ENCODE results near the gene CCNB1.
"Not testable (repeated sequence)": the region's sequence is repeated elsewhere in the genome, so short reads cannot be mapped to it uniquely, and the experiment has no call there.

The CCNB1 gene

DNA sequence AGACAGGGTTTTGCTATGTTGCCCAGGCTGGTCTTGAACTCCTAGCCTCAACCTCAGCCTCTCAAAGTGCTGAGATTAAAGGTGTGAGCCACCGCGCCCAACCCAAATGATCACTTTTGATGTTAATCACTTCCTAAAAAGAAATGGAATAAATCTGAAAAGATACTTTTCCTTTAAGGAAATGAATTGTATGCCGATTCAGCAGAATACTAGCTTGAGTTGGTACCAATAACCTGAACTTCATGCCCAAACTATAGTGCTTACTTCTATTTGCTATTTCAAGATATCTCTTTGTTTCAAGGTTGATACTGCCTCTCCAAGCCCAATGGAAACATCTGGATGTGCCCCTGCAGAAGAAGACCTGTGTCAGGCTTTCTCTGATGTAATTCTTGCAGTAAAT is 4.0 kb downstream of the CCNB1 start:
- no peak for FAIRE-seq
- DNase-seq (ENCODE audit: extremely low spot score, insufficient read length, low read depth): no peak

DNA sequence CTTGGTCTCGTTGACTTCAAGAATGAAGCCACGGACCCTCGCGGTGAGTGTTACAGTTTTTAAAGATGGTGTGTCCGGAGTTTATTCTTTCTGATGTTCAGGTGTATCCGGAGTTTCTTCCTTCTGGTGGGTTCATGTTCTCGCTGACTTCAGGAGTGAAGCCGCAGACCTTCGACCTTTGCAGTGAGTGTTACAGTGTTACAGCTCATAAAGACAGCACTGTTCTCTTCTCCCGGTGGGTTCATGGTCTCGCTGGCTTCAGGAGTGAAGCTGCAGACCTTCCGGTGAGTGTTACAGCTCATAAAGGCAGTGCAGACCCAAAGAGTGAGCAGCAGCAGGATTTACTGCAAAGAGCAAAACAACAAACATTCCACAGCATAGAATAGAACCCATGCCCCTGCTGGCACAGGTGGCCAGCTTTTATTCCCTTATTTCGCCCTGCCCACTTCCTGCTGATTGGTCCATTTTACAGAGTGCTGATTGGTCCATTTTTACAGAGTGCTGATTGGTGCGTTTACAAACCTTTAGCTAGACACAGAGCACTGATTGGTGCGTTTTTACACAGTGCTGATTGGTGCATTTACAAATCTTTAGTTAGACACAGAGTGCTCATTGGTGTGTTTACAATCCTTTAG is 14.8 kb downstream of the CCNB1 start:
- FAIRE-seq; DNase-seq (ENCODE audit: extremely low spot score, insufficient read length, low read depth): not testable (repeated sequence)

DNA sequence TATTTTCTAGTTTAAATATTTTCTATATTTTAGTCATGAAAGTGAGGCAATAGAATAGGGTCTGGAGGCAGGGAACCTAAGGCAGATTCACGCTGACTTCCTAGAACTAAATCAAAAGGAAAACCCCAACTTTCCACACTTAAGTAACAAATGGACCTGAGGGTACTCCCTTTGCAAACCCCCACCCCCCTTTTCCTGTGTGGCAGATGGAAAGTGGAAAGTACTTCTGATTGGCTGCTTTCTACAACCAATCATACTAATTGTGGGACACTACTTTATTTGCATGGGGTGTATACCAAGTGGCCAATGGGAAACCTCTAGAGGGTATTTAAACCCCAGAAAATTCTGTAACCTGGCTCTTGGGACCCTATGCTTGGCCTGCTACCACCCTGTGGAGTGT is 17.7 kb downstream of the CCNB1 start:
- DNase-seq (ENCODE audit: extremely low spot score, insufficient read length, low read depth) (no peak), FAIRE-seq (no peak)

DNA sequence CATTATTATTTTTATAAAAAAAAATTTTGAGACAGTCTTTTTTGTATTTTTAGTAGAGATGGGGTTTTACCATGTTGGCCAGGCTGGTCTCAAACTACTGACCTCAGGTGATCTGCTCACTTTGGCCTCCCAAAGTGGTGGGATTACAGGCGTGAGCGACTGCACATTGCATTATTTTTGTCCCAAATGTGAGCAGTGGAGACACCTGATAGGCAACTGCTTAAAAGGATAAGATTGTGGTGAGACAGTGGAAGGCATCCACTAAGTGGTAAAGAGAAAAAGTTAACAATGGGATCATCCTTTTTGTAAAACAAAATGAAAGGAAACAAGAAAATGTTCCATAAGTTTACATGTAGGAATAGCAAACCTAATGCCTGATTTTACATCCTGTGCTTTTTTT is 20.4 kb downstream of the CCNB1 start:
- FAIRE-seq: no peak
- no peak for DNase-seq (ENCODE audit: extremely low spot score, insufficient read length, low read depth)

DNA sequence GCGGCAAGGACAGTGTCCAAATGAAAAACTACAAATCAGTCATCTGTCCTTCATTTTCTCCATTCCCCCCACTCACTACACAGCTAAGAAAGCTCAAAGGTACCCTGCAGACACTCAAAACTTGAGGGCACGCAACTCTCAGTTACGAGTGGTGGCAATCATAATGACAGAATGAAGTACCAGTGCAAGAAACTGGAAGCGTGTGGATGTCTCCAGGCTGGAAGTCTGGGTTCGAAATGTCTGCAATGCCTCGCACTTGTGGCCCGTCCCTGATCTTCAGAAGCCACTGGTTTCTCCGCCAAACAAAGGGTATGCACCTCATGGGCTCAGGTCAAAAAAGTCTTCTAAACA is 21.8 kb downstream of the CCNB1 start:
- FAIRE-seq: no peak
- DNase-seq (ENCODE audit: extremely low spot score, insufficient read length, low read depth): no peak

DNA sequence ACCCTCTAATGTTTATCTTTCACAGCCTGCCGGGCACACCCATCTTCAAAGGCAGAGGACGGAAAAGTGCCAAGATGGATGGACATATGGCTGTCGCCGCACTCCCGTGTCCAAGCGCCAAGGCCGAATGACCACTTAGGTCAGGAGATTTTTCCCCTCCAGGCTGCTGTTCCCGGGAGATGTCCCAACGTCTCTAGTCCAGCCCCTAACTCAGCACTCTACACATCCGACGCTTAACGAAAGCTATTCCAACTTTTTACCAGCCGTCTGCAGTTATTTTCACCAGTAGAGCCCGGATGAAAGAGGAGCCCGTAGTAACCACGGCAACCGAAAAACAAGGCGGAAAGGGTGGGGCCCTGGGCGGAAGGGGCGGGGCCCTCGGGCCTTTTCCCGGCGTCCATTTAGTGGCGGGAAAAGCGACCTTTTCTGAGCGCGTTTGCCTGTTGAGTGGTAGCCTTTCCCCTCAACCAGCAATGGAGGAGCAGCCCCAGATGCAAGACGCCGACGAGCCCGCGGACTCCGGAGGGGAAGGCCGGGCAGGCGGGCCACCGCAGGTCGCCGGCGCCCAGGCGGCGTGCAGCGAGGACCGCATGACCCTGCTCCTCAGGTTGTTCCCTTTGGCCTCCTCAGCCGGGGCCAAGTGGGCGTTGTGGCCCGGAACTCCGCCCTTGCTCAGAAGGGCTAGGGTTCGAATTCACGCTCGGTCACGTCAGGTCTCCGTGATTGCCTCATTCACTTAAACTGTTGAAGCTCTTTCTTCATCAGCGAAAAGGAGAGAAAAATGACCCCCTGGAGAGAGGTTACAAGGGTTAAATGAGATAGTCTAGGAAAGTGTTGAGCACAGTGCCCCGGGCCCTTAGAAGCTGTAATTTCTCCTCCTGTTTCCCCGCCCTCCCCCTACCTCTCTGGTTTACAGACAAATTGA is 22.5 kb downstream of the CCNB1 start, which contains the start of gene CENPH:
CENPH (plus strand) TSS at position 422 of the 925 bp plus-strand sequence; CDS start at position 474, 52 bp downstream.
- peak; percentile 78 for DNase-seq (ENCODE audit: extremely low spot score, insufficient read length, low read depth)
- FAIRE-seq: peak; percentile 86

DNA sequence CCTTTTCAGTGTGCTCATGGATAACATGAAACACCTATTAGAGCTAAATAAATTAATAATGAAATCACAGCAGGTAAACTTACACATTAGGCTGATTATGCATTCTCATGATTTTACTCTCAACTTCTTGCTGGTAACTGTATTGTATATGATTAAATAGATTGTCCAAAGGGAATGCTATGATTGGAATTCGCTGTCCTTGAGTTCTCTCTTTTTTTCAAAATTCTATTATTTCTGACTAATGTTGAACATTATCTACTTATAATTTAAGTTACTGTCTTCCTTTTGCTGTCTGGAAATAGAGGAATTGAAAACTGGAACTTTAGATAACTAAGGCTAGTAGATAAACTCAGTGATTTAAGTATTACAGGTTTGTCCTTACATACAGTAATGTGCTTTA is 35.5 kb downstream of the CCNB1 start:
- FAIRE-seq: no peak
- no peak for DNase-seq (ENCODE audit: extremely low spot score, insufficient read length, low read depth)

DNA sequence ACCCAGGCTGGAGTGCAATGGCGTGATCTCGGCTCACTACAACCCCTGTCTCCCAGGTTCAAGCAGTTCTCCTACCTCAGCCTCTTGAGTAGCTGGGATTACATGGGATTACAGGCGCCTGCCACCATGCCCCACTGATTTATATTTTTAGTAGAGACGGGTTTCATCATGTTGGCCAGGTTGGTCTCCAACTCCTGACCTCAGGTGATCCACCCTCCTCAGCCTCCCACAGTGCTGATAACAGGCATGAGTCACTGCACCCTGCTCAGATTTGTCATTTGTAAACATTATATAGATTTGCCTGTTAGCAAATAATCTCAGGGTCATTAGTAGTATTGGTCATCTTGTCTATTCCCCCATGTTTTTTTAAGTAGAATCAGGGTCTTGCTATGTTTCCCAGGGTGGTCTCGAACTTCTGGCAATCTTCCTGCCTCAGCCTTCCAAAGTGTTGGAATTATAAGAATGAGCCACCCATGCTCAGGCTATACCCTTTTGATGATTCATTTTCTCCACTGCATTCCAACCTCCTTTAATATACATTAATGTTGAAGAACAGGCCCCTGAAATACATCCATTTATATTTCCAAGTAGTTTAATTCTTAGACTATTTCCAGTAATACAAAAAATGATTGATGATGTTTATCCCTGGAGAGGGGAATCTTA is 39.7 kb downstream of the CCNB1 start:
- DNase-seq (ENCODE audit: extremely low spot score, insufficient read length, low read depth) (no peak), FAIRE-seq (no peak)

DNA sequence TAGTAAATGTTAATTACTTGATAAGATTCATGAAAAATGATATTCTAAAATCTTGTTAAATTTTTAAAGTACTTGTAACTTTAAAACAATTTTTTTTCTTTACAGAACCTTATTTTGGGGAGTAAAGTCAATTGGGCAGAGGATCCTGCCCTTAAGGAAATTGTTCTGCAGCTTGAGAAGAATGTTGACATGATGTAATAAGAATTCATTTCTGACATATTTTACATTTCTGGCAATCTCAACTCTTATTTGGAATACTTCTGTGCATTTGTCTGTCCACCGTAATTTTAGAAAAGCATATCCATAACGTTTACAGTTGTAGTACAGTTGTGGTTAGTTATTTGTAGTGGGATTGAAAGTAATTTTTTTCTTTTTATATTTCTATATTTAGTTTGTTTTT is 42.7 kb downstream of the CCNB1 start:
- FAIRE-seq (no peak), DNase-seq (ENCODE audit: extremely low spot score, insufficient read length, low read depth) (no peak)

DNA sequence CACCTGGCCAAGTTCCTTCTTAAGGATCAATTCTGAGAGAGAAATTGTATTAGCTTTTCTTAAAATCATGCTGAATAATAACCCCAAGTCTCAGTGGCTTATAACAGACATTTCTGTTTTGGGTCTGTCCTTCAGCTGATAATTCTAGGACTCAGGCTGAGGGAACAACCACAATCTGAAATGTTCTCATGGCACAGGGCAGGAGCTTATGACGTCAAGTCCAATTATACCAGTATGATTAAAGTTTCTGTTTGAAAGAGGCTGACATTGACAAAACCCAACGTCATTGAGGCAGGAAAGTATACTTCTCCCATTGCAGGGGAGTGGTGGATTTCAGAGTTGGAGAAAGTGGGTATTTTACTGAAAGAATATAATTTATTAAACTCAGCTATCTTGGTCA is 44.2 kb downstream of the CCNB1 start:
- DNase-seq (ENCODE audit: extremely low spot score, insufficient read length, low read depth) (no peak), FAIRE-seq (no peak)

DNA sequence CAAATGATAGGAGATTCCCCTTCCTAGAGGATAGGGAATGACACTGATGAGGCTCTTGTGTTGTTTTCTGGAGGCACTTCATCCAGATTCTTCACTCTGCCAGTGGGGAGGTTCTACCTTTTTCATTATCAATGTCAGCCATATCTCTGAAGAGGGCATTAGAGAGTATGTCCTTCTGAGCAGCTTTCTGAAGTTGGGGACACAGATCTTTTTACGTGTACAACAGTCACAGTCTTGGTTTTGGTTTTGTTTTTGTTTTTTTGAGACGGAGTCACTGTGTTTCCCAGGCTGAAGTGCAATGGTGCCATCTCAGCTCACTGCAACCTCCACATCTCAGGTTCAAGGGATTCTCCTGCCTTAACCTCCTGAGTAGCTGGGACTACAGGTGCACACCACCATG is 45.1 kb downstream of the CCNB1 start:
- FAIRE-seq: no peak

DNA sequence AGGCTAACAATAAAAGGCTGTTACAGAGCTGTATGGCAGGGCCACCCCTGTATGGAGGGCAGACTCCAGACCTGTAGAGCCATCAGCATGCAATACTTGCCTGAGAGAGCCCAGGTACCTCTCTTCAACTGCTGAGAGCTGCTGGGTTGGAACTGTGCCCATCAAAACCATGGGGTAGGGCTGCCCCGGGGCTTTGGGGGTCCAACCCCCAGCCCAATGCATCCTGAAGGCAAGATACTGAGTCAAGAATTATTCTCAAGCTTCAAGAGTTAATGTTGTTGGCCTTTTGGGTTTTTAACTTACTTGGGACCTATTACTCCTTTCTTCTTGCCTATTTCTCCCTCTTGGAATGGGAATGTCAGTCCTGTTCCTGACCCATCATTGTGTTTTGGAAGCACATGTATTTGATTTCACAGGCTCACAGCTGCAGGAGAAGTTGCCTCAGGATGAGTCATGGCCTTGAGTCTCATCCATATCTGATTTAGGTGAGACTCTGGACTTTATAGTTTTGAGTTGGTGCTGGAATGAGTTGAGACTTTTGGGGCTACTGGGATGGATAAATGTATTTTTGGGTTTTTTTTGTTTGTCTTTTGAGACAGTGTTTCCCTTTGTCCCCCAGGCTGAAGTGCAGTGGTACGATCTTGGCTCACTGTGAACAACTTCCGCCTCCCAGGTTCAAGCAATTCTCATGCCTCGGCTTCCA is 46.7 kb downstream of the CCNB1 start:
- no peak for FAIRE-seq
- DNase-seq (ENCODE audit: extremely low spot score, insufficient read length, low read depth): no peak

More for the DNA sequence above, 45.1 kb downstream of the CCNB1 start:
- no peak for DNase-seq (ENCODE audit: extremely low spot score, insufficient read length, low read depth)

DNA sequence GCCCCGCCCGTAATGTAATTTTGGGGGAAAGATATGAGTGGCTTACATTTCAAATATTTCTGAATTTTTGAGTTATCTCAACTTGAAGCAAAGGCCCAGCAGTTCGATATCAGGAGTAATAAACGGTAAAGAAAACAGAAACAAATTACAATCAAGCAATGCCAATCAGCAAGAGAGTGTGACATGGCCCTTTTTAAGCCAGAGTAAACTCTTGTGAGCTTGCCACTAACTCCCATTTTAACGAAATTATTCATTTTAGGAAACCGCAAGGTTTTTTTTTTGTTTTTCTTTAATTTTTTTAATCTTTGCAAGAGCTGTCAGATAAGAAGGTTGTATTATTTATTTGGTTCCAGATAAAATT is 50.2 kb downstream of the CCNB1 start:
- no peak for FAIRE-seq
- DNase-seq (ENCODE audit: extremely low spot score, insufficient read length, low read depth): no peak

DNA sequence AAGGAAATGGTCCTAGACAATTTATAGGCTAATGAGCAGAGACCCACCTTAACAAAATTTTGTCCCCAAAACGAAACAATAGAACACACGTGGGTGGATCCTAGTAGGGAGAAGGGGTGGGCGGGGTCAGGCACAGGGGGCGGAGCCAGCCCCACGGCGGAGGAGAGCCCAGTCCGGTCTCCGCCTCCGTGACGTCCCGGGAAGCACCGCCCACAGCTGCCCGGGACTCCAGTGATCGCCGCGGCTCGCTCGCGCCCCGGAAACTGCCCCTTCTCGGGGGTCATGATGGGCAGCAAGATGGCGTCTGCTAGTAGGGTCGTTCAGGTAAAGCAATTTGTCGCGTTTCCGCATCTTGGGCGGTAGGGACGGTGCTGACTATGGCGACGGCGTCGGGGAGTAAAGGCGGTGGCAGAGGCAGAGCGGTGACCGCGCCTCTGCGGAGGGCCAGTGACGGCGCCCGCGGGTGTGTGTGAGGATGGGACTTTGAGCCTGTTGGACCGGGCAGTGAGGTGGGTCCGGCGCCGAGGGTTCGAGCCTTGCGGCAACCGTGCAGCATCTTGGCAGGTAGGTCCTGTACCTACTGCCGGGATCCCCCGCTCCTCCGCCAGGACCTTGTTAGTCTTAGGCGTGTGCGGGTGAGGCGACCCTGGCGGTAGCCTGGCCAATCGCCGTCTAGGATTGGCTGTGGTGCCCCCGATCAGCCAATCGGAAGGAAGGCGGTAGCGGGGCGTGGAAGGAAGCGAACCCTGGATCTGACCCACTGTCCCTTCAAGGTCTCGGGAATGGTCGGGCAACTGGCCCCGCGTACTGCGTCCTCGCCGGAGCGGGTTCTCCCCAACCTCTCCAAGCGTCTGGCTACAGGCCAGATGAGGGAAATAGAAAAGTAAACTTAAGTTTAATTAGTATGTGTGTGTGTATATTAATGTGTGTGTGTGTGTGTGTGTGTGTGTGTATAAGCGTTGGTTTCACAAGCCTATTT is 50.9 kb downstream of the CCNB1 start:
- FAIRE-seq: peak; percentile 94
- peak; percentile 95 for DNase-seq (ENCODE audit: extremely low spot score, insufficient read length, low read depth)

DNA sequence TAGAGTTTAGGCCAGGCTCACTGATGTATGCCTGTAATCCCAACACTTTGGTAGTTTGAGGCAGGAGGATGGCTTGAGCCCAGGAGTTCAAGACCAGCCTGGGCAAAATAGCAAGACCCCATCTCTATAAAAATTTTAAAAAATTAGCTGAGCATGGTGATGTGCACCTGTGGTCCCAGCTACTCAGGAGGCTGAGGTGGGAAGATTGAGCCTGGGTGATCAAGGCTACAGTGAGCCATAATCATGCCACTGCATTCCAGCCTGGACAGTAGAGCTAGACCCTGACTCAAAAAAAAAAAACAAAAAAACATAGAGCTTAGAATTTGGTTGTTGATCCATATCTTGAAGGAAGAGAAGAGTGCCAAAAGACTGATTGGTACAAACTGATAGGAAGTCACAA is 53.0 kb downstream of the CCNB1 start:
- no peak for FAIRE-seq
- DNase-seq (ENCODE audit: extremely low spot score, insufficient read length, low read depth): no peak

DNA sequence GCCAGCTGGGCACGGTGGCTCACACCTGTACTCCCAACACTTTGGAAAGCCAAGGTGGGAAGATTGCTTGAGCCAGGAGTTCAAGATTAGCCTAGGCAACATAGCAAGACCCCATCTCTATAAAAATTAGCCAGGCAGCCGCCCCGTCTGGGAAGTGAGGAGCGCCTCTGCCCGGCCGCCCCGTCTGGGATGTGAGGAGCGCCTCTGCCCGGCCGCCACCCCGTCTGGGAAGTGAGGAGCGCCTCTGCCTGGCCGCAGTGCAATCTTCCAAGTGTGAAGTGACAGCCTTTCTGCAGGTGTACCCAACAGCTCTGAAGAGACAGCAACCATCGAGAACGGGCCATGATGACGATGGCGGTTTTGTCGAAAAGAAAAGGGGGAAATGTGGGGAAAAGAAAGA is 53.4 kb downstream of the CCNB1 start:
- not testable (repeated sequence) for FAIRE-seq; DNase-seq (ENCODE audit: extremely low spot score, insufficient read length, low read depth)

DNA sequence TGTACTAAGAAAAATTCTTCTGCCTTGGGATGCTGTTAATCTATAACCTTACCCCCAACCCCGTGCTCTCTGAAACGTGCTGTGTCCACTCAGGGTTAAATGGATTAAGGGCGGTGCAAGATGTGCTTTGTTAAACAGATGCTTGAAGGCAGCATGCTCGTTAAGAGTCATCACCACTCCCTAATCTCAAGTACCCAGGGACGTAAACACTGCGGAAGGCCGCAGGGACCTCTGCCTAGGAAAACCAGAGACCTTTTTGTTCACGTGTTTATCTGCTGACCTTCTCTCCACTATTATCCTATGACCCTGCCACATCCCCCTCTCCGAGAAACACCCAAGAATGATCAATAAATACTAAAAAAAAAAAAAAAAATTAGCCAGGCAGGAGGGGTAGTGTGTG is 53.9 kb downstream of the CCNB1 start:
- not testable (repeated sequence) for FAIRE-seq; DNase-seq (ENCODE audit: extremely low spot score, insufficient read length, low read depth)

DNA sequence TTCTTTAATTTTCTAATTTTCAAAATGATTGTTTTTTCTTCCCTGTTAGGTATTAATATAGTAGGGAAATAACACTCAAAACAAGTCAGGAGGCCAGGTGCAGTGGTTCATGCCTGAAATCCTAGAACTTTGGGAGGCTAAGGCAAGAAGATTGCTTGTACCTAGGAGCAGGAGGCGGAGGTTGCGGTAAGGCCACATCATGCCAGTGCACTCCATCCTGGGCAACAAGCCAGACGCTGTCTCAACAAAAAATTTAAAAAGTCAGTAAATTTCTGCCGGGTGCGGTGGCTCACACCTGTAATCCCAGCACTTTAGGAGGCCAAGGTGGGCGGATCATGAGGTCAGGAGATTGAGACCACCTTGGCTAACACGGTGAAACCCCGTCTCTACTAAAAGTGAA is 57.6 kb downstream of the CCNB1 start:
- DNase-seq (ENCODE audit: extremely low spot score, insufficient read length, low read depth) (no peak), FAIRE-seq (no peak)

DNA sequence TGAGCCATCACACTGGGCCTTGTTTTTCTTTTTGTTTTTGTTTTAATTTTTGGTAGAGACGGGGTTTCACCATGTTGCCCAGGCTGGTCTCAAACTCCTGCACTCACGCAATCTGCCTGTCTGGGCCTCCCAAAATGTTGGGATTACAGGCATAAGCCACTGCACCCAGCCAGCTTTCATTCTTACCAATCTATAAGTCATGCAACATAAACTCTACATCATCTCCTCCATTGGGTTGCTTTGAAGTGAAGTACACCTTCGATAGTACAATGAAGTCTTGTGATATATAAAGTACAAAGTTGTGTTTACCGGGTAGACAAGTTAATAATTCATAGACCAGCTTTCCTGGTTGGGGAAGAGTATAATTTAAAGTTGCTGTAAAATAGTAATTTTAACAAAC is 58.9 kb downstream of the CCNB1 start:
- DNase-seq (ENCODE audit: extremely low spot score, insufficient read length, low read depth) (no peak), FAIRE-seq (no peak)

All from GM18507 (cell line).